GM21515 (cell line): ENCODE measurements around the gene PDS5B.
"Not testable (repeated sequence)": the region's sequence is repeated elsewhere in the genome, so short reads cannot be mapped to it uniquely, and the experiment has no call there.

Source experiments
- ATAC-seq: cut with Tn5 transposase; IDR thresholded peaks from one replicate; pipeline ENCODE4 v1.9.1; 2021; ENCODE audit not compliant: unreplicated experiment

Gene PDS5B

DNA sequence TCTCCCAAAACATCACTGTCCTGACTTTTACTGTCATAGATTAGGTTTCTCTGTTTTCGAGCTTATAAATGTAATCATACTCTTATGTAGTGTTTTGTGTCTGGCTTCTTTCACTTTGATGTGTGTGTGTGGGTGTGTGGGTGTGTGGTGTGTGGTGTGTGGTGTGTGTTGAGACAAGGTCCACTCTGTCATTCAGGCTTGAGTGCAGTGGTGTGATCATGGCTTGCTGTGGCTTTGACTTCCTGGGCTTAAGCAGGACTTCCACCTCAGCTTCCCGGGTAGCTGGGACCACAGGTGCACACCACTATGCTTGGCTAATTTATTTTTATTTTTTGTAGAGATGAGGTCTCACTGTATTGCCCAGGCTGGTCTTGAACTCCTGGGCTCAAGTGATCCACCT is 59.6 kb downstream of the PDS5B start:
- no peak for ATAC-seq

DNA sequence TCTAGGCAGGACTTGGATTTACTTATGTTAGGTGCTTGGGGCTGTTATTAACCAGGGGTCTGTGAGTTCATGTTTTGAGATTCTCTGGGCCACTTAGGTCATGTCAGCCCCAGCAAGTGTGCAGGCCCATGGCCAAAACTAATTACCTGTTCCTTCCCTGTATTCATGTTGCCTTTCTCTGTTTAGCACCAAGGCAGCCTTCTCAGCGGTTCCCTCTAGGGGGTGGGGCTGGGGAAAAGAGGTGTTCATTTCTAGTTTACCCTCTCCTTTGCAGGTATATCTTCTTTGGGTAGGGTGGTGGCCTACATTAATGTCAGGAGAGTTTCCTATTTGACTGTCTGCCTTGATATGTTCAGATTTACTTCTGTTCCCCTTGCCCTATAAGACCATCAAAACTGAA is 61.7 kb downstream of the PDS5B start:
- ATAC-seq, result no peak

DNA sequence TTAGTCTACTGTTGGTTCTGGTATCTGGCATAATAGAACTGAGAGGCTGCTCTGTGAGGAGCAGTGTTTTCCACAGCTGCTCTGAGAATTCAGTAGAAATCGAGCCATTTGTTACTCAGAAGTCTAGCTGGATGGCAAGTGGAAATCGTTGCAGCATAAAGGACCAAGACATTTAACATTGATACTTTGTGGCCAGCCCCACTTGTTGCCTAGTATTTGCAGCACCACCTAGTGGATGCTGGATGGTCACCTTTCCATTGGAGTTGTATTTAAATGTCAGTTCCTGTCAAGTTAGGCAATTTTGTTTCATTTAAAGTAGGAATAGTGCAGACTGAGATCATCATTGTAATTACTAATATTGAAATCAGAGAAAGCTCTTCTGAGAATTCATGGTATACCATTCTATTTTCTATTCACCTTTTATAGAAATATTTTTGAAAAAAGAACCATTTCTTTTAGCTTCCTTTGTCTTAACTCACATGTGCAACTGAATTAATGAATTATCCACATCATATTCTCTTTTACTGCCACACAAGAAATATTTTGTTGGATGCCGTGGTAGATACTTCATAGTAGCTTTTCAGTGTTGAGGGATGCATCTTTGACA is 64.6 kb downstream of the PDS5B start:
- peak; percentile 72 for ATAC-seq

DNA sequence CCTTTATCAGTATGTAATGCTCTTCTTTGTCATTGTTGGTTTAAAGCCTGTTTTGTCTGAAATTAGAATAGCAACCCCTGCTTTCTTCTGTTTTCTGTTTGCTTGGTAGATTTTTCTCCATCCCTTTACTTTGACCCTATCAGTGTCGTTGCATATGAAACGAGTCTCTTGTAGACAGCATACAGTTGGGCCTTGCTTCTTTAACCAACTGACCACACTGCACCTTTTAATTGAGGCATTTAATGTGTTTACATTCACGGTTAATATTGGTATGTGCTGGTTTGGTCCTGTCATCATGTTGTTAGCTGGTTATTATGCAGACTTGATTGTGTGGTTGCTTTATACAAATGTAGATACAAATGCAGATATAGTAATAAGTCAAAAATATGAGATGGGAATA is 71.1 kb downstream of the PDS5B start:
- ATAC-seq, result no peak

DNA sequence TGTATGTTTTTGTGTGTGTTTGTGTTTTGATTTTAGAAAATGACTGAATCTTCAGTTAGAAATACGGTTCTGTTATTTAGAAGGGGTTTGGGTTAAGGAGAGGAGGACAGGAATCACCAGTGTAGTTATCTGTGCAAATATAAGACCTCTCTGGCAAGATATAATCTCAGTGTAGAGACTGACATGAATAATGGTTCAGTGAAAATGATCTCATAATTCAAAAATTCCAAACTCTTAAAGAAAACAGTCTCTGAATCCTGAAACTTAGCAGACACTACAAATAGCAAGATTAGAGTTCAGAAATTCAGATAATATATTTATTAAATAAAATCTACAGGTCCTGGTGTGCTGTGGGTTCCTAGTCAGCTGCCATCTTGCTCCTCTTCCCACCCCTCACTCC is 73.5 kb downstream of the PDS5B start:
- ATAC-seq, result no peak

DNA sequence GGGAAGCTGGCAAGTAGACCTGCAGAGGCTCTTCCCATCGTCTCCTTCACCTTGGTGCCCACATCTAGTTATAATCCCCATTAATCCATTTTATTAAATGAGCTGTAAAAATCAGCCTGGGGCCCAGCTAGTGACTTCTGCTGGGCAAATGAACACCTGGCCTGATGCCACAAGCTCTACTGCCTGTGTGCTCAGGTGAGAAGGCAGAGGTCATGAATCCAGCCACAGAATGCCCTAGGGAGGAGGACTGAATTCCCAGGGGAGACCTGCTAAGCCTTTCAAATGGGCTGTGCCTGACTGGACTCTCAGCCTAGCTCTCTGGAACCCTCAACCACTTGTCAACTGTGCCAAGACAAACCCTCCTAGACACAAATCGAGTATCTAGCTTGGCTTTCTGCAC is 74.0 kb downstream of the PDS5B start:
- ATAC-seq, result no peak

DNA sequence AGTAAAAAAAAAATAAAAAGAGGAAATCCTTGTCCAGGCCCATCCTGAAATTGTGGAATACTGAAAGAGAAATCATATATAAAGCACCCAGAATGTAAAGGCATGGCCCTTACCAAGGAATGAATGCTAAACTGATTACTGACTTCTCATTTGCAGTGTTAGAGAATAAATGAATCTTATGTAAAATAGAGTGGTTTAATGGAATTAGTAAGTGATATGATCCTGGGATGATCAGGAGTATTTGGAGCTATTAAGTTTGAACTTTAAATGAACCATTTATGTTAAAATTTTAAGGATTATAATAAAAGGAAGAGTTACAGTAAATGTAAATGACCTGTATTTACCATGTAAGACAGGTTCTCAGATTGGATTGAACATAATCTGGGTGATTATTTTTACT is 75.4 kb downstream of the PDS5B start:
- no peak for ATAC-seq

DNA sequence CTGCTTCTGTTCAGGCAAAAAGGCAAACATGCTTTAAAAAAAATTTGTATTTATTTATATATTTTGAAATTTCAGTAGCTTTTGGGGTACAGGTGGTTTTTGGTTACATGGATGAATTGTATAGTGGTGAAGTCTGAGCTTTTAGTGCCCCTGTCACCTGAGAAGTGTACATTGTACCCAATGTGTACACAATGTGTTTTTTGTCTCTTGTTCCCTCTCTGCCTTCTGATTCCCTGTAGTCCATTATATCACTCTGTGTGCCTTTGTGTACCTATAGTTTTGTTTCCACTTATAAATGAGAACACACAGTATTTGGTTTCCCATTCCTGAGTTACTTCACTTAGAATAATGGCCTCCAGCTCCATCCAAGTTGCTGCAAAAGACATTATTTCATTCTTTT is 77.4 kb downstream of the PDS5B start:
- ATAC-seq, result no peak

DNA sequence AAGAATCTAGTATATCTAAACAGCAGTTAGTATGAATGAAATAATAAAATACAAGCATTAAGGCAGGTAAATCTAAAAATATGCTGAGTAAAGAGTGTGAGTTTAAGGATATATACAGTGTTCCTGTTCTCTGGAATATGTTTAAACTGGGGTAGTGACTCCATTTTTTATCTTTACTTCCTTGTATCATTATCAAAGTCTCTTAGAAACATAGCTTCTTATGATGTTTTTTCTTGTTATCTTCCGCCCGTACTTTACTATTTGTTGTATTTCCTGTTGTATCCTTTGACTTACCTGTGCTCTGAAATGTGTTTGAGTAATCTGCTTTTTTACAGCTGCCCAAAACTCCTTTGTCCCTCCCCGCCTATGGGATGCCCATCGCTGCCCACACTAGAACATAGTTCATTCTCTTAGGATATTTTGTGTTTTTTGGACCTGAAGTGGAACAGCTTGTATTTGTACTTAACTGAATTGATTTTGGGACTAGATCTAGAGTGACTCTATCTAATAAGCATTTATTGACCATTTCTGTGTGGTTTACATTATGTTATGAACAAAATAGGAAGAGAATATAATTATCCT is 80.8 kb downstream of the PDS5B start:
- no peak for ATAC-seq

DNA sequence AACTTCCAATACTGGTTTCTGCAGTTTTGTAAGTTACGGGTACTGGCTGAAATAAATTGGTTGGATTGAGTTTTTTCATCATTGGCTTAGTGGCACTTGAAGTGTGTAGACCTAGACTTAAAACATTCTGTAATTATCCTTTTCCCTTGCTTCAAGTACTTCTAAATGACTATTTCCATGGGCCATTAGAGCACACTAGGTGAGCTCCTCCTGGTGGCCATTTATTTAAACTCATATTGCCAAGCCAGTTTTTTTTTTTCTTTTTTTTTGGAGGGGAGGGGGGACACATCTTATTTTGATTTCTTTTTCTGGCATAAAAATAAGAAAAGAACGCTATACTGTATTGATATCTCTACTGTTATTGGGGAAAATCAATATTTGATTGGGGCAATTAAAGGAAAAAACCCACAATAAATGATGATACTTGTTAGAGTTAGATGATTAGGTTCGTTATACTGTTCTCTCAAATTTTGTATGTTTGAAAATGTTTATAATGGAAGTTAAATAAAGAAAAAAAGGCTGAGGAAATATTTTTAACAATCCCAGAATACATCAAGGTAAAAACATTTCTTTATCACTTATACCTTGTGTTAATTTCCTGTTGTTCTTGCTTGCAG is 82.9 kb downstream of the PDS5B start:
- ATAC-seq, result no peak

DNA sequence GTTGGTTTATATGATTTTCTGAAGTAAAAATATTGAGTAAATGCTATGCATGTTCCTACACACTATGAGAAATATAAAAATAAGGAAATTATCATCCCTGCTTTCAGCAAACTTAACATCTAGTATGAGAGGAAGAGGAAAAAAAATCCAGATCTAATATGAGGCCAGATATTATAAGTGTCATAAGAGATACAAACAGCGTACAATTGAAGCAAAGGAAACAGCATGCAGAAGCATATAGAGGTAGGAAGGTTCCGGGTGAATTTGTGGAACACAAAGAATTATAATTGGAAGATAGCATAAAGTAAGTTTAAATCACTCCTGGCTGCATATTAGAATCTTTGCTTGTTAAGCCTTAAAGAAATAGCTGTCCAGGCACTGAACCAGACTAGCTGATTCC is 88.3 kb downstream of the PDS5B start:
- no peak for ATAC-seq

DNA sequence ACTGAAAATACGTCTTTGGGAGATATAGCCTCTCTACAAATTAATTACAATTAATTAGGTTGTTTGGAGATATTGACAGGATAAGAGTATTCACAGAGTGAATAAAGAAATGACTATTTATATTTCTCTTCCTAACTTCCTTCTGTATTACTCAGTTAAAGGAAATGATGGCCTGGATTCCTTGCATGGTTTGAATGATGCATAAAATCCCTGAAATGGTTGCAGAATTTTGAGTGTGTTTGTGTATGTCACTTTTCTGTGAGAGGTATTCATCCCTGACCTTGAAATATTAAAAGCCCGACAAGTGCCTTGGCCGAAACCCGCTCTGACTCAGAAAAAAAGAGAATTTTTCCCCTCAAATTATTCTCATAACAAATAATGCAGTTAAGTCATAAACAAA is 90.0 kb downstream of the PDS5B start:
- ATAC-seq, result no peak

DNA sequence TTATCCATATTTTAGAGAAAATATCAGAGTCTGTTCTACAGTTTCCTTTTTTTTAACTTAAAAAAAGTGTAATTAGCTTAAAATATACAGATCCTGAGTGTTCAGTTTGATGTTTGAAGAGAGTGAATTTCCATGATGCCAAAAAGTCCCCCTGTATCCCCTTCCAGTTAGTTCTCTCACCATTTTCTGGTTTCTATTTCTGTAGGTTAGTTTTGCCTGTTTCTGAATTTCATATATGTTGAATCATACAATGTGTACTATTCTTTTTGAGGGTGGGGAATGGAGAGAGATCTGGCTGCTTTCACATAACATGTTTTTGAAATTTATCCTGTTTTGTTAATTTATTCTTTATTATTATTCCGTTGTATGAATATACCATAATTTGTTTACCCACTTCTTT is 95.9 kb downstream of the PDS5B start:
- no peak for ATAC-seq

DNA sequence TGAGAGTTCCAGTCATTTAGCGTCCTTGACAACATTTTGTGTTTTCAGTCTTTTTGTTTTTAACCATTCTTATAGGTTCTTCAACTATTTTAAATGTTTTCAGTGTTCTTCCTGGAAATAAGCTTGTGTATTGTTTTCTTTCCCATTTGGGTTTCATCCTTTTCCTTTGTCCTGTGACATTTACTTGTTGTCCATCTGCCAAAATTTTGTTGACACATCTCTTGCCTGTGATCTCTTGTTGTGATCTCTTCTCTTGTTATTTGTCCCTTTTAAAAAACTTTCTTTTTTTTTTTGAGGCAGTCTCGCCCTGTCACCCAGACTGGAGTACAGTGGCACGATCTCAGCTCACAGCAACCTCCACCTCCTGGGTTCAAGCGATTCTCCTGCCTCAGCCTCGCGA is 96.5 kb downstream of the PDS5B start:
- no peak for ATAC-seq

DNA sequence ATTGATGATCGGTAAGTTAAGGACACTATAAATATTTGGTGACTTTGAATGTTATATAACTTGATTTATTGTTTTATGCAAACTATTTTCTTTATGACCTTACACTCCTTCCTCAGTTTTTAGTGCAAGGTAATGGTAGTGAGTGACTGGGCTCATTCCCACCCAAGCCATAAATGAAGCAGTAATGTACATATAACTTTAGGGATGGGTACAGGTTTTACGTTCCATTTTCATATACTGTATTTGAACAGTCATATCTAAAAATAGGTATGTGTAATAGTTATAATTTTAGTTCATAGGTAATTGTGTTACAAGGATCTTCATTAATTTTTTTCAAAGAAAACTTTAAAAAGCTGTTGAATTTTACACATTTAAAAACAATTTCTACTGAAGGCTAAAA is 101.0 kb downstream of the PDS5B start:
- no peak for ATAC-seq

DNA sequence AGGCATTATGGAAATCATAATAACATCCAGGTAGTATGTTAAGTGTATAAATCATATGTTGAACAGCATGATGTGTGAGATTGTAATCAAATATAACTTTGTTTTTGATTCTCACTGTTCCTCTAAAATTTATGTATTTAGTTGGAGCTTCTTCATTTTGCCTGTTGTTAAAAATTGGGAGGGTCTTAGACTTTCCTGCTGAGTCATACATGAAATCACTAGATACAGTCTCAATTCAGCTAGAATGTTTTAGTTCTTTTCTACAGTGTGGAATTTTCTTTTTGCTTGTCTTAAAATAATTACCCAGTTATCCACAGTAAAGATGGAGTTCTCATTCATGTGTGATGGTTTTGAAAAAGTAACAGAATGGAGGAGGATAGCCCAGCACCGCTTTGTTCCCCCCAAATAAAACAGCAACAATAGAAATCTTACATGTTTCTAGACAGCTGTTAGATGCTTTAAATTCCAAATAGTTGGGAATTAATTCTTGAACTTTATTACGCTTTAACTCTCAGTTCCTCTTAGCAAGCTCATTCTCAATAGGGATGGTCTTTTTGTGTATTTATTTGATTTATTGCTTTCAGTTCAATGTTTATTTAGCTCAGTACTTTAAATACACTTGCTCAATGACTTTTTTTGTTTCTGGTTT is 109.5 kb downstream of the PDS5B start:
- no peak for ATAC-seq

DNA sequence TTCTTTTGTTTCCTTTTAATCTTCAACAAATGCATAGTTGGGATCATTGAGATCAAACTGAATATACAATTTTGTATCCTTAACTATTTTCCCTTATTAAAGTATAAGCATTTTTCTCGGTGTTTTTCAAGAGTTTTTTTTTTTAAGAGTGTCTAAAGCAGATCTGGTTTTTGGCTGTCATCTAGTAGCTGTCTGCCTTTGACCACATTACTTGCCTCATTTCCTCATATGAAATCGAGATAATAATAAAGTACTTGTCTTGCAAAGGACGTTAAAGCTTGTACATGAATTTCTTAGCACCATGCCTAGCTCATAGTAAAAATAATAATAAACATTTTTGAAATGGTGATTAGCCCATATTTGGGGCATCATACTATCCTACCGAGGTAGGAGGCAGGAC is 121.2 kb downstream of the PDS5B start:
- ATAC-seq, result no peak

DNA sequence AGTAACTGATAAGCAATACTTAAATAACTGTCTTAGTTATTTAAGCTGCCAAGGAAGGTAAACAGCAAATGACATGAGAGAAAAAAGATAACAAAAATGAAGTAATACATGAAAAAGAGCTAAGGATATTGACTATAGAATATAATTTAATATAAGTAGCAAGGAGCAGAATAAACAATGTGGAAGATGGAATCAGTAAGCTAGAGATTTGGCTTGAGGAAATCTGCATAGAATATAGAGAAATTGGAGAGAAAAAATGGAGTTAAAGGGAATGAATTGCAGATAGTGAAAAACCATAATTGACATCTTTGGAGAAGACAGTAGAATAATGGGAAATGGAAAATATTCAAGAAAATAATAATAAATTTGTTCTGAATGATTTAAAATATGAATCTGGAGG is 127.1 kb downstream of the PDS5B start:
- ATAC-seq, result no peak

DNA sequence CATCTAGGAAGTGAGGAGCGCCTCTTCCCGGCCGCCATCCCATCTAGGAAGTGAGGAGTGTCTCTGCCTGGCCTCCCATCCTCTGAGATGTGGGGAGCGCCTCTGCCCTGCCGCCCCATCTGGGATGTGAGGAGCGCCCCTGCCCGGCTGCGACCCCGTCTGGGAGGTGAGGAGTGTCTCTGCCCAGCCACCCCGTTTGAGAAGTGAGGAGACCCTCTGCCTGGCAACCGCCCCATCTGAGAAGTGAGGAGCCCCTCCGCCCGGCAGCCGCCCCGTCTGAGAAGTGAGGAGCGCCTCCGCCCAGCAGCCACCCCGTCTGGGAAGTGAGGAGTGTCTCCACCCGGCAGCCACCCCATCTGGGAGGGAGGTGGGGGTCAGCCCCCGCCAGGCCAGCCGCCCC is 129.9 kb downstream of the PDS5B start:
- ATAC-seq, result not testable (repeated sequence)

DNA sequence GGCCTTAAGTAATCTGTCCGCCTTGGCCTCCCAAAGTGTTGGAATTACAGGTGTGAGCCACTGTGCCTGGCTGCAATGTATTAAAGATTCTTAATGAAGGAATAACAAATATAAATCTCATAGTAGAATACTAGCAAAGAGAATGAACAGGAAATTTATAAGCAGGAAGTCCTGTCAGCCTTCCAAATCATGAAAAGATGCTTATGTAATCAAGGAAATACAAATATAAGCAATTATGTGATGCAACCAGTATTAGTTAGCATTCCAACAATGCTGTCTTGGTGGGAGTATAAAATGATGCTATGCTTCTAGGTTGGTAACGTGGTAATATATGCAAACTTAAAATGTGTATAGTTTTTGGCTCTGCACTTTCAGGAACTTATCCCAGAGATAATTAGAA is 133.8 kb downstream of the PDS5B start:
- no peak for ATAC-seq

DNA sequence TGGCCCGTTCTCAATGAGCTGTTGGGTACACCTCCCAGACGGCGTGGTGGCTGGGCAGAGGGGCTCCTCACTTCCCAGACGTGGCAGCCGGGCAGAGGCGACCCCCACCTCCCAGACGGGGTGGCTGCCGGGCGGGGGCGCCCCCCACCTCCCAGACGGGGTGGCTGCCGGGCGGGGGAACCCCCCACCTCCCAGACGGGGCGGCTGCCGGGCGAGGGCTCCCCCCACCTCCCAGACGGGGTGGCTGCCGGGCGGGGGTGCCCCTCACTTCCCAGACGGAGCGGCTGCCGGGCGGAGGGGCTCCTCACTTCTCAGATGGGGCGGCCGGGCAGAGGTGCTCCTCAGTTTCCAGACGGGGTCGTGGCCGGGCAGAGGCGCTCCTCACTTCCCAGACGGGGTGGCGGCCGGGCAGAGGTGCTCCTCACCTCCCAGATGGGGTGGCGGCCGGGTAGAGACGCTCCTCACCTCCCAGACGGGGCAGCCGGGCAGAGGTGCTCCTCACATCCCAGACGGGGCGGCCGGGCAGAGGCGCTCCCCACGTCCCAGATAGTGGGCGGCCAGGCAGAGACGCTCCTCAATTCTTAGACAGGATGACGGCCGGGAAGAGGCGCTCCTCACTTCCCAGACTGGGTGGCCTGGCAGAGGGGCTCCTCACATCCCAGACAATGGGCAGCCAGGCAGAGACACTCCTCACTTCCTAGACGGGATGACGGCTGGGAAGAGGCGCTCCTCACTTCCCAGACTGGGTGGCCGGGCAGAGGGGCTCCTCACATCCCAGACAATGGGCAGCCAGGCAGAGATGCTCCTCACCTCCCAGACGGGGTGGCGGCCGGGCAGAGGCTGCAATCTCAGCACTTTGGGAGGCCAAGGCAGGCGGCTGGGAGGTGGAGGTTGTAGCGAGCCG is 135.1 kb downstream of the PDS5B start:
- not testable (repeated sequence) for ATAC-seq
